PC-9 (cell line): ENCODE results near the gene EPM2AIP1. TPM values are rescaled to one million over a fixed set of nuclear protein-coding genes. Genes with fewer than 3 reads are reported as not detected.

Experiments used
- BruUV-seq: library from RNA; stranded (reverse); fragments of 400-500 nt; replicated peaks from 2 replicates; lab custom pipeline; 2021; lab: Mats Ljungman, UMichigan
- CTCF ChIA-PET: fragments of 300-600 bp; sonication (Branson Sonifier 250); formaldehyde crosslinking; loops from one replicate; lab custom pipeline; 2022; ENCODE audit warnings: antibody characterized with exemption; lab: Charles Lee
- POLR2A ChIA-PET: fragments of 300-600 bp; sonication (Branson Sonifier 250); formaldehyde crosslinking; loops from one replicate; lab custom pipeline; 2022; ENCODE audit warnings: antibody characterized with exemption; ENCODE audit not compliant: unreplicated experiment; lab: Charles Lee
- DNase-seq, 2 experiments: peaks; one replicate each; pipeline versions ENCODE4 v3.0.0 to v3.0.0-alpha.2; 2015 to 2022; ENCODE audit warnings: mixed read lengths in 1 of 2
- H2AFZ ChIP-seq: fragments of 200-600 bp; sonication (generic); 2 replicates; pipeline ENCODE4 v1.8.1; 2017; ENCODE audit warnings: antibody characterized with exemption
- H3F3A ChIP-seq: fragments of 200-600 bp; sonication (generic); 2 replicates; pipeline ENCODE4 v1.8.1; 2017; ENCODE audit warnings: antibody characterized with exemption, mild to moderate bottlenecking, low read depth; ENCODE audit not compliant: insufficient read depth
- H3K27ac ChIP-seq: fragments of 200-600 bp; sonication (generic); 2 replicates; pipeline ENCODE4 v1.6.1; 2016; ENCODE audit warnings: mixed run types
- H3K27me3 ChIP-seq: fragments of 200-600 bp; sonication (generic); 2 replicates; pipeline ENCODE4 v1.6.1; 2016; ENCODE audit warnings: low read depth, mixed run types; ENCODE audit not compliant: insufficient read depth
- H3K36me3 ChIP-seq: fragments of 200-600 bp; sonication (generic); 2 replicates; pipeline ENCODE4 v1.6.1; 2016; ENCODE audit warnings: low read depth, mixed run types
- H3K4me1 ChIP-seq: fragments of 200-600 bp; sonication (generic); replicated peaks from 2 replicates; pipeline ENCODE4 v1.6.1; 2016; ENCODE audit warnings: mixed run types; ENCODE audit not compliant: insufficient read depth
- H3K4me2 ChIP-seq: fragments of 200-600 bp; sonication (generic); 2 replicates; pipeline ENCODE4 v1.6.1; 2017; ENCODE audit warnings: mixed run types
- H3K4me3 ChIP-seq: fragments of 200-600 bp; sonication (generic); 2 replicates; pipeline ENCODE4 v1.6.1; 2016; ENCODE audit warnings: mixed run types
- H3K79me2 ChIP-seq: fragments of 200-600 bp; sonication (generic); 2 replicates; pipeline ENCODE4 v1.6.1; 2017; ENCODE audit warnings: low read depth, mixed run types
- H3K9me2 ChIP-seq: fragments of 200-600 bp; sonication (generic); 2 replicates; pipeline ENCODE4 v1.8.1; 2017; ENCODE audit warnings: mild to moderate bottlenecking; ENCODE audit not compliant: insufficient read depth
- H3K9me3 ChIP-seq: fragments of 200-600 bp; sonication (generic); 2 replicates; pipeline ENCODE4 v1.8.1; 2016; ENCODE audit warnings: low read depth; ENCODE audit not compliant: insufficient read depth
- H4K20me1 ChIP-seq: fragments of 200-600 bp; sonication (generic); 2 replicates; pipeline ENCODE4 v1.8.1; 2017; ENCODE audit not compliant: insufficient read depth
- CTCF ChIP-seq: fragments of 200-600 bp; sonication (generic); conservative IDR thresholded peaks from 2 replicates; pipeline ENCODE4 v1.6.1; 2017; ENCODE audit warnings: mixed run types, antibody characterized with exemption, mild to moderate bottlenecking, moderate library complexity
- EZH2 ChIP-seq: fragments of 200-600 bp; sonication (generic); IDR thresholded peaks from 2 replicates; pipeline ENCODE4 v1.8.0; 2017; ENCODE audit warnings: antibody characterized with exemption, low read depth
- intact Hi-C: fragments of 100-400 bp; cut with micrococcal nuclease; formaldehyde crosslinking; loops from one replicate; pipeline ENCODE4 v1.10.0; 2022; ENCODE audit not compliant: unreplicated experiment
- total RNA-seq: library from RNA; stranded (reverse); gene quantifications from 2 replicates; pipeline ENCODE4 v1.2.3, GENCODE V29; 2021

The EPM2AIP1 gene
- total RNA-seq, 1 experiment from 2014 or later: 10.5 TPM

- Histone ChIP-seq H3K27me3 (no peaks in the 10 kb centered on the region), H3K36me3 (no peaks in the 10 kb centered on the region), H3K4me1 (no peaks in the 10 kb centered on the region), H3K4me2 (no peak overlapping the region), H3K27ac (no peak overlapping the region), H3K79me2 (no peaks in the 10 kb centered on the region), H3K9me3 (no peaks in the 10 kb centered on the region), H3K9me2 (no peaks in the 10 kb centered on the region), H3K4me3 (no peak overlapping the region), H3F3A (no peaks in the 10 kb centered on the region), H4K20me1 (no peaks in the 10 kb centered on the region), H2AFZ (no peak overlapping the region)
- no peak for TF ChIP-seq EZH2
- DNase-seq: no peak
- intact Hi-C loops: no loop called here
- ChIA-PET POLR2A (interaction anchor here (0.6 kb wide), 1 partner anchor 15 kb away, joined by 3 read pairs; no protein-coding TSS in a partner anchor), CTCF (no interaction called here)
- no TSS peak for BruUV-seq
These were observed 47.3 kb upstream of the EPM2AIP1 start for GRCh38 chr3:37040231-37040630.

GRCh38 chr3:37039161-37039846 lies 46.4 kb upstream of the EPM2AIP1 start:
- H3K9me3 ChIP-seq: no peaks in the 10 kb centered on the region
- intact Hi-C loops: no loop called here
- no peak overlapping the region for H3K4me3 ChIP-seq
- H2AFZ ChIP-seq: no peak overlapping the region
- H3K4me2 ChIP-seq: no peak overlapping the region
- POLR2A ChIA-PET: no interaction called here
- no peak overlapping the region for H3K27ac ChIP-seq
- H3K79me2 ChIP-seq: no peaks in the 10 kb centered on the region
- H3K4me1 ChIP-seq: no peaks in the 10 kb centered on the region
- CTCF ChIA-PET: no interaction called here
- no peaks in the 10 kb centered on the region for H3K27me3 ChIP-seq
- H4K20me1 ChIP-seq: no peaks in the 10 kb centered on the region
- no peak for DNase-seq
- H3K9me2 ChIP-seq: no peaks in the 10 kb centered on the region
- no TSS peak for BruUV-seq
- peaks cover under 1% of the 10 kb centered on the region; the same call in 1 of the 2 replicates for H3K36me3 ChIP-seq
- no peaks in the 10 kb centered on the region for H3F3A ChIP-seq
- TF ChIP-seq CTCF (no peak), EZH2 (no peak)

GRCh38 chr3:37037352-37037751 lies 44.4 kb upstream of the EPM2AIP1 start:
- H2AFZ ChIP-seq: no peak overlapping the region
- peaks cover 4% of the 10 kb centered on the region; the same call in 1 of the 2 replicates for H3K36me3 ChIP-seq
- POLR2A ChIA-PET: no interaction called here
- H4K20me1 ChIP-seq: no peaks in the 10 kb centered on the region
- no peak overlapping the region for H3K4me2 ChIP-seq
- DNase-seq: no peak
- no peaks in the 10 kb centered on the region for H3K9me2 ChIP-seq
- CTCF ChIA-PET: no interaction called here
- no peaks in the 10 kb centered on the region for H3K79me2 ChIP-seq
- H3F3A ChIP-seq: no peaks in the 10 kb centered on the region
- H3K27ac ChIP-seq: no peak overlapping the region
- no peaks in the 10 kb centered on the region for H3K9me3 ChIP-seq
- intact Hi-C loops: no loop called here
- no peak overlapping the region for H3K4me3 ChIP-seq
- no peaks in the 10 kb centered on the region for H3K4me1 ChIP-seq
- TF ChIP-seq CTCF (no peak), EZH2 (no peak)
- no peaks in the 10 kb centered on the region for H3K27me3 ChIP-seq
- no TSS peak for BruUV-seq

- no peaks in the 10 kb centered on the region for H3K27me3 ChIP-seq
- peaks cover 12% of the 10 kb centered on the region for H3K36me3 ChIP-seq
- CTCF ChIA-PET: no interaction called here
- H3K27ac ChIP-seq: no peak overlapping the region
- H3K9me2 ChIP-seq: no peaks in the 10 kb centered on the region
- H2AFZ ChIP-seq: no peak overlapping the region
- H3K4me3 ChIP-seq: no peak overlapping the region
- no peaks in the 10 kb centered on the region for H3K4me1 ChIP-seq
- no peak for DNase-seq
- H3K9me3 ChIP-seq: no peaks in the 10 kb centered on the region
- TF ChIP-seq CTCF: no peak
- TF ChIP-seq EZH2: no peak
- no peaks in the 10 kb centered on the region for H4K20me1 ChIP-seq
- no peaks in the 10 kb centered on the region for H3K79me2 ChIP-seq
- H3F3A ChIP-seq: no peaks in the 10 kb centered on the region
- POLR2A ChIA-PET: no interaction called here
- intact Hi-C loops: no loop called here
- BruUV-seq: no TSS peak
- H3K4me2 ChIP-seq: no peak overlapping the region
These were observed 40.0 kb upstream of the EPM2AIP1 start for GRCh38 chr3:37032961-37033360.
